Trophoblast cell (in vitro differentiated cells and primary cell): ENCODE results near the gene CCDC12.

ENCODE experiments used
- DNase-seq, 2 donors: peaks; one replicate each; pipeline ENCODE4 v3.0.0-alpha.2; 2016
- H2AFZ ChIP-seq: 2 replicates; pipeline ENCODE4 v1.6.1; 2013; ENCODE audit warnings: low read length, moderate library complexity, mild to moderate bottlenecking; ENCODE audit not compliant: insufficient read depth, poor library complexity
- H2AK5ac ChIP-seq: 2 replicates; pipeline ENCODE4 v1.6.1; 2013; ENCODE audit warnings: mild to moderate bottlenecking, low read length
- H2BK120ac ChIP-seq: 2 replicates; pipeline ENCODE4 v1.6.1; 2013; ENCODE audit warnings: low read length, mild to moderate bottlenecking, moderate library complexity; ENCODE audit not compliant: insufficient read depth, poor library complexity
- H2BK12ac ChIP-seq: 2 replicates; pipeline ENCODE4 v1.6.1; 2013; ENCODE audit warnings: mild to moderate bottlenecking, low read length, moderate library complexity
- H2BK5ac ChIP-seq: 2 replicates; pipeline ENCODE4 v1.6.1; 2013; ENCODE audit warnings: low read length, low read depth, moderate library complexity, mild to moderate bottlenecking; ENCODE audit not compliant: poor library complexity
- H3K14ac ChIP-seq: 2 replicates; pipeline ENCODE4 v1.6.1; 2013; ENCODE audit warnings: mild to moderate bottlenecking, low read length
- H3K18ac ChIP-seq: 2 replicates; pipeline ENCODE4 v1.6.1; 2013; ENCODE audit warnings: mild to moderate bottlenecking, low read length
- H3K23ac ChIP-seq: 2 replicates; pipeline ENCODE4 v1.6.1; 2013; ENCODE audit warnings: low read length
- H3K27ac ChIP-seq: 2 replicates; pipeline ENCODE4 v1.5.1; 2013; ENCODE audit warnings: low read depth, mild to moderate bottlenecking, inconsistent platforms, low read length, moderate library complexity
- H3K27me3 ChIP-seq: 2 replicates; pipeline ENCODE4 v1.6.1; 2013; ENCODE audit warnings: inconsistent platforms, mild to moderate bottlenecking, low read length, moderate library complexity; ENCODE audit not compliant: insufficient read depth
- H3K36me3 ChIP-seq, 2 experiments: 1 replicate in 1 of 2; 2 replicates in 1 of 2; pipeline ENCODE4 v1.6.1; 2013; ENCODE audit warnings: low read length in 2 of 2, mild to moderate bottlenecking in 2 of 2, moderate library complexity in 1 of 2; ENCODE audit not compliant: insufficient read depth in 2 of 2, control insufficient read depth in 1 of 2
- H3K4ac ChIP-seq: 2 replicates; pipeline ENCODE4 v1.6.1; 2013; ENCODE audit warnings: low read depth, mild to moderate bottlenecking, low read length, moderate library complexity
- H3K4me1 ChIP-seq, 2 experiments: 1 replicate in 1 of 2; 2 replicates in 1 of 2; pipeline ENCODE4 v1.6.1; 2013; ENCODE audit warnings: low read length in 2 of 2, mild to moderate bottlenecking in 2 of 2, moderate library complexity in 1 of 2; ENCODE audit not compliant: insufficient read depth in 2 of 2, control insufficient read depth in 1 of 2
- H3K4me2 ChIP-seq: 2 replicates; pipeline ENCODE4 v1.6.1; 2013; ENCODE audit warnings: inconsistent platforms, mild to moderate bottlenecking, low read length, moderate library complexity
- H3K4me3 ChIP-seq: 2 replicates; pipeline ENCODE4 v1.5.1; 2013; ENCODE audit warnings: mild to moderate bottlenecking, low read depth, low read length, inconsistent platforms
- H3K79me1 ChIP-seq: one replicate; pipeline ENCODE4 v1.6.1; 2013; ENCODE audit warnings: low read length
- H3K79me2 ChIP-seq: 2 replicates; pipeline ENCODE4 v1.6.1; 2013; ENCODE audit warnings: low read length, mild to moderate bottlenecking; ENCODE audit not compliant: control insufficient read depth, insufficient read depth, poor library complexity
- H3K9ac ChIP-seq: 2 replicates; pipeline ENCODE4 v1.6.1; 2013; ENCODE audit warnings: mild to moderate bottlenecking, low read length
- H3K9me3 ChIP-seq: 2 replicates; pipeline ENCODE4 v1.6.1; 2013; ENCODE audit warnings: low read depth, mild to moderate bottlenecking, control low read depth, inconsistent platforms, low read length; ENCODE audit not compliant: insufficient read depth
- H4K12ac ChIP-seq: 2 replicates; pipeline ENCODE4 v1.6.1; 2013; ENCODE audit warnings: low read depth, mild to moderate bottlenecking, low read length, moderate library complexity
- H4K8ac ChIP-seq: 2 replicates; pipeline ENCODE4 v1.6.1; 2013; ENCODE audit warnings: low read depth, mild to moderate bottlenecking, low read length, moderate library complexity
- H4K91ac ChIP-seq: one replicate; pipeline ENCODE4 v1.6.1; 2013; ENCODE audit warnings: low read depth, mild to moderate bottlenecking, low read length, moderate library complexity
- WGBS: extraction: QIAGEN DNeasy Blood & Tissue Kit; methylation state at CpG from one replicate; pipeline ENCODE4 v1.1.7; 2013; ENCODE audit warnings: missing lambda C conversion rate; ENCODE audit not compliant: insufficient read length, insufficient coverage; ENCODE audit errors: extremely low coverage; 5-methylcytosine and 5-hydroxymethylcytosine counted together

The CCDC12 gene

DNA sequence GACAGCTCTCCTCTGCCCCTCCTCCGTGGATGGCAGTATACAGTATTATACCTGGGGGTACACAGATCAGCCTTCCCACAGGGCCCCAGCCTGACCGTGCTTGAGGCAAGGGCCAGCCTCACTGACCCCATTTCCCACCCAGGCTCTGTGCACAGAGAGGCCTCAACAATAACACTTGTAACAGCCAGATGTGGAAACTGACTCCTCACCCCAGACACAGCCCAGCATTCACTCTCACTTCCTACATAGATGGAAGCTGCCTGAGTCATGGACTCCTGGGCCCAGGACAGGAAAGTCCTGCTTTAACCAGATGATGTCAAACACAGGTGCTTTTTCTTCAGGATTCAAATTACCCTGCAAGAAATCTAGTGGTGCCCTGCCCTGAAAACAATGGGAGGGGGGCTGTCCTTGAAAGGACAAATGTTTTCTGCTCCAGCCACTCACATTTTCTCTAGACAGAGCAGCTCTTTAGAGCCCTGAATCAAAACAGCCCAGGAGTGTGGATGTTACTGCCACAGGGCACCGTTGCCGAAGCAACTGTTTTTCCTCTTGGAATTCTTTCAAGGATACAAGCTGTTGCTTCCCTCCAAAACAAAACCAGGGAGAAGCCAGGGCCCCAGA, 16.4 kb downstream of the CCDC12 start:
- Histone ChIP-seq H3K9ac (no peak overlapping the region), H3K36me3 (peaks cover 0 to 2% of the 10 kb centered on the region in 2 experiments), H3K79me1 (peaks cover 5% of the 10 kb centered on the region), H2AK5ac (peak overlapping the region; percentile 13), H3K23ac (no peak overlapping the region), H3K18ac (peak overlapping the region; percentile 63), H2AFZ (no peak overlapping the region), H4K91ac (peak overlapping the region; percentile 53), H3K9me3 (no peaks in the 10 kb centered on the region), H3K4me2 (peak overlapping the region; percentile 27), H2BK5ac (peak overlapping the region; percentile 34), H4K12ac (no peak overlapping the region), H2BK120ac (no peak overlapping the region), H4K8ac (no peak overlapping the region), H2BK12ac (peak overlapping the region; percentile 23), H3K27ac (peak overlapping the region; percentile 75), H3K4me3 (no peak overlapping the region), H3K4ac (peak overlapping the region; percentile 66), H3K4me1 (peaks cover 34 to 35% of the 10 kb centered on the region in 2 experiments), H3K27me3 (no peaks in the 10 kb centered on the region), H3K79me2 (peaks cover 22% of the 10 kb centered on the region), H3K14ac (peak overlapping the region; percentile 25)
- DNase-seq: peak; percentile 74 to 77
- no CpG with 5 or more reads among the region's 4 CpGs for WGBS

DNA sequence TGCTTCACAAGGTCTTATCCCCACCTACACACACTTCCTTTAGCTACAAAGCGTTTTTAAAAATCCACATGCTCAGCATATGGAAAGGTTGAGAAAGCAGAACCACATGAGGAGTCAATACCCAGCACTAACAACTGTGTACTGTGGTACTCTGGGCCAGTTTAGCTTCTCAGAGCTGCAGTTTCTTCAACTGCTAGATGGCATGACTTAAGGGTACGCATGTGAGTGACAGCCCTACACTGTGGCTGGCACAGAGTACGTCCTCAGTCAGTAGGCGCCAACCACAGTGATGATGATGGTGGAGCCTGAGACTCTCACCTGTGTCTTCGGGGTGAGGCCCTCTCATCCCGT, 17.4 kb downstream of the CCDC12 start:
- Histone ChIP-seq H3K18ac (no peak overlapping the region), H3K9me3 (no peaks in the 10 kb centered on the region), H3K4me3 (no peak overlapping the region), H2AK5ac (no peak overlapping the region), H3K4me2 (no peak overlapping the region), H3K27me3 (no peaks in the 10 kb centered on the region), H3K36me3 (peaks cover 0 to 2% of the 10 kb centered on the region in 2 experiments), H3K14ac (no peak overlapping the region), H3K79me1 (peaks cover 4% of the 10 kb centered on the region), H2BK12ac (no peak overlapping the region), H4K12ac (no peak overlapping the region), H3K9ac (no peak overlapping the region), H2BK5ac (no peak overlapping the region), H3K4me1 (peaks cover 36 to 37% of the 10 kb centered on the region in 2 experiments), H4K91ac (no peak overlapping the region), H4K8ac (no peak overlapping the region), H3K79me2 (peaks cover 24% of the 10 kb centered on the region), H2AFZ (no peak overlapping the region), H3K4ac (peak overlapping the region; percentile 66), H3K23ac (no peak overlapping the region), H2BK120ac (no peak overlapping the region), H3K27ac (no peak overlapping the region)
- WGBS: no CpG with 5 or more reads among the region's 6 CpGs
- no peak for DNase-seq

- Histone ChIP-seq H2AK5ac (no peak overlapping the region), H3K4ac (peak overlapping the region; percentile 73), H3K79me2 (peaks cover 28% of the 10 kb centered on the region), H4K91ac (no peak overlapping the region), H2AFZ (no peak overlapping the region), H3K18ac (no peak overlapping the region), H4K12ac (no peak overlapping the region), H3K79me1 (peaks cover 4% of the 10 kb centered on the region), H3K23ac (no peak overlapping the region), H3K4me2 (no peak overlapping the region), H3K36me3 (peaks cover 0 to 2% of the 10 kb centered on the region in 2 experiments), H2BK120ac (no peak overlapping the region), H4K8ac (no peak overlapping the region), H3K14ac (no peak overlapping the region), H3K4me1 (peaks cover 36 to 42% of the 10 kb centered on the region in 2 experiments), H2BK5ac (no peak overlapping the region), H3K9ac (no peak overlapping the region), H3K27me3 (no peaks in the 10 kb centered on the region), H3K9me3 (no peaks in the 10 kb centered on the region), H3K27ac (no peak overlapping the region), H2BK12ac (no peak overlapping the region), H3K4me3 (no peak overlapping the region)
- WGBS: no CpG with 5 or more reads among the region's 9 CpGs
- DNase-seq: no peak
Measured at GRCh38 chr3:46958467-46959160, 17.9 kb downstream of the CCDC12 start.

DNA sequence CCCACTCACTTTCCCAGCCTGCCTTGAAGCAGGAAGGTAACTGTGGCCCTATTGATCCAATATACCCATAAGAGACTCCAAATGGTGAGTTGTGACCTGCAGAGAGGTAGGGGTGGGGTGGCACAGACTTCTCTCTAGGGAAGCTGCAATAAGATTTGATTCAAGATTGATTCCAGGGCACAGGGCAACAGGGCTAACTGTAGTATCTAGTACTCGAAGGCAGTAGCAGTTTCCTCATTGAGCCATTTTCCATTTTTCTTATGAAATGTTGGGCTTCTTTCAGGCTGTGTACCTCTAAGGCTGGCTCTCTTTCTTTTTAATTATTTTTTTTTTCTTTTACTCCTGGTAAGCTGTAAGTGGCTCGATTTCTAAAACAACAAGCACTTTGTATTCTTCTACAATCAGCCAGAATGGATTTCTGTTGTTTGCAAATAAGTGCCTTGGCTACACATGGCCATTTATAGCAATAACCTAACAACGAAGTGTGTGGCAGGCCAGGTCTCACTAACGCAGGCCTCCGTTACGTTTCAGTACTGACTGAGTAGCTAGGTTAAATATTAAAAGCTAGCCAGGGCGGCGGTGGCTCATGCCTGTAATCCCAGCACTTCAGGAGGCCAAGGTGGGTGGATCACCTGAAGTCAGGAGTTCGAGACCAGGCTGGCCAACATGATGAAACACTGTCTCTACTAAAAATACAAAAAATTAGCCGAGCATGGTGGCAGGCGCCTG, 19.3 kb downstream of the CCDC12 start:
- H4K8ac ChIP-seq: no peak overlapping the region
- H3K9me3 ChIP-seq: no peaks in the 10 kb centered on the region
- no peak overlapping the region for H3K9ac ChIP-seq
- H3K36me3 ChIP-seq: peaks cover 0 to 2% of the 10 kb centered on the region in 2 experiments
- no peak overlapping the region for H3K18ac ChIP-seq
- no peak overlapping the region for H3K14ac ChIP-seq
- H3K4ac ChIP-seq: peak overlapping the region; percentile 18
- no peak overlapping the region for H3K4me3 ChIP-seq
- no peaks in the 10 kb centered on the region for H3K27me3 ChIP-seq
- H3K4me1 ChIP-seq: peaks cover 36 to 42% of the 10 kb centered on the region in 2 experiments
- peaks cover 29% of the 10 kb centered on the region for H3K79me2 ChIP-seq
- H3K79me1 ChIP-seq: peaks cover 4% of the 10 kb centered on the region
- no peak overlapping the region for H2AK5ac ChIP-seq
- H3K27ac ChIP-seq: no peak overlapping the region
- H2BK12ac ChIP-seq: no peak overlapping the region
- H2BK120ac ChIP-seq: no peak overlapping the region
- no peak overlapping the region for H3K4me2 ChIP-seq
- H2BK5ac ChIP-seq: no peak overlapping the region
- H4K91ac ChIP-seq: no peak overlapping the region
- H3K23ac ChIP-seq: no peak overlapping the region
- no peak overlapping the region for H2AFZ ChIP-seq
- WGBS: no CpG with 5 or more reads among the region's 11 CpGs
- no peak overlapping the region for H4K12ac ChIP-seq
- no peak for DNase-seq
